GM18868 (cell line): ENCODE results near the gene RGL2.
"Not testable (repeated sequence)": the region's sequence is repeated elsewhere in the genome, so short reads cannot be mapped to it uniquely, and the experiment has no call there.

Experiments used
- ATAC-seq: cut with Tn5 transposase; IDR thresholded peaks from one replicate; pipeline ENCODE4 v1.9.1; 2021; ENCODE audit warnings: mild to moderate bottlenecking, moderate library complexity; ENCODE audit not compliant: unreplicated experiment

The RGL2 gene

GRCh38 chr6:33298773-33299236, at the start of gene RGL2:
Gene RGL2 (minus strand): TSS chr6:33298942. CDS start chr6:33298610, 332 bp downstream.
- ATAC-seq, result peak; percentile 24

GRCh38 chr6:33347816-33348215, 49.1 kb upstream of the RGL2 start:
- no peak for ATAC-seq

GRCh38 chr6:33346972-33347371, 48.2 kb upstream of the RGL2 start:
- not testable (repeated sequence) for ATAC-seq

GRCh38 chr6:33344701-33345697, 46.3 kb upstream of the RGL2 start:
- ATAC-seq, result no peak

- ATAC-seq, result no peak
Measured at GRCh38 chr6:33343953-33344611, 45.3 kb upstream of the RGL2 start.

GRCh38 chr6:33343606-33343952, 44.8 kb upstream of the RGL2 start:
- not testable (repeated sequence) for ATAC-seq

GRCh38 chr6:33339193-33339592, 40.5 kb upstream of the RGL2 start:
- no peak for ATAC-seq

GRCh38 chr6:33336495-33336894, 37.8 kb upstream of the RGL2 start:
- no peak for ATAC-seq

- no peak for ATAC-seq
Measured at GRCh38 chr6:33335916-33336315, 37.2 kb upstream of the RGL2 start.

- no peak for ATAC-seq
Measured at GRCh38 chr6:33333666-33334065, 34.9 kb upstream of the RGL2 start.

GRCh38 chr6:33330736-33331135, 32.0 kb upstream of the RGL2 start:
- no peak for ATAC-seq

GRCh38 chr6:33329058-33329457, 30.3 kb upstream of the RGL2 start:
- no peak for ATAC-seq

GRCh38 chr6:33324125-33324524, 25.4 kb upstream of the RGL2 start:
- no peak for ATAC-seq

GRCh38 chr6:33323623-33323948, 24.8 kb upstream of the RGL2 start:
- peak; percentile 4 for ATAC-seq

- no peak for ATAC-seq
Measured at GRCh38 chr6:33321227-33321626, 22.5 kb upstream of the RGL2 start.

GRCh38 chr6:33320315-33321181, 21.8 kb upstream of the RGL2 start:
- ATAC-seq, result no peak

- no peak for ATAC-seq
Measured at GRCh38 chr6:33319939-33320314, 21.2 kb upstream of the RGL2 start.

- ATAC-seq, result no peak
Measured at GRCh38 chr6:33318426-33319073, 19.8 kb upstream of the RGL2 start.

- ATAC-seq, result peak; percentile 48
Measured at GRCh38 chr6:33317669-33318425, 19.1 kb upstream of the RGL2 start, which contains the start of gene ZBTB22. Gene ZBTB22 (minus strand): TSS chr6:33317744. CDS start chr6:33316916, 828 bp downstream.

- no peak for ATAC-seq
Measured at GRCh38 chr6:33317419-33317668, 18.6 kb upstream of the RGL2 start.
